GM19467 (cell line): ENCODE measurements around the gene C21orf91.

Source experiments
- ATAC-seq: cut with Tn5 transposase; IDR thresholded peaks from one replicate; pipeline ENCODE4 v1.9.1; 2021; ENCODE audit warnings: mild to moderate bottlenecking, moderate library complexity; ENCODE audit not compliant: unreplicated experiment

Gene C21orf91

DNA sequence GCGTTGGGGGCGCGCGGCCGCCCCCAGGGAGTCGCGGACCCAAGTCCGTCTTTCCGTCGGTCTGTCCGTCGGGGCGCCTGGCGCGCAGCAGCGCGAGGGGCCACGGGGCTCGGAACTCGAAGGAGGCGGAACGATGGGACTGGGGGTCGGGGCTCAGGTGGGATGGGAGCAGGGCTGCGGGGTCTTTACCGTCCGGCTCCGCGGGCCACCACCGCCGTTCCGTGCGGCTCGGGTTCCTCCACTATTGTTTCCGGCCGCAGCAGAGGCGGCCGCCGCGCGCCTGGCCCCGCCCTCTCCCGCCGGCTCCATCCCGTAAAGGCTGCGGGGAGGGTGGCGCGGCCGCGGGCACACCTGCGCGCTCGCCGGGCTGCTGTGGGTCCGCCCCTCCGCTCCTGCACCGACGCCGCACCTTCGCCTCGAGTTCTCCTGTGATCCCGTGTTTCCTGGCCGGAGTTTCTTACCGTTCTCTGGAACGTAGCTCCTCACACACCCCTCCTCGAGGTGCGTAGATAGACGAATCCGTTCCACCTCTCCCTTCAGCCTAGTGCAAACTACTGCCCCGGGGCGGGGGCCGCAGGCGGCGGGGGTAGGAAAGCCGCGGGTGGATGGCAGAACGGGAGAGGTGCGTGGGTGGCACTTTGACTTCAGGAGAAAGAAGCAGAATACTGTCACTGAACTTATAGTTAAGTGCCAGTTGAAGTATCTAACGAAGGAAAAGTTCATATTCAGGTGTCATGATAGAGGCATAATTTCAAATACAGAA lies at the start of gene C21orf91:
Gene C21orf91 (minus strand): TSS at position 243 of the 763 bp plus-strand sequence. CDS start 1,038 bp downstream, outside the sequence.
- peak; percentile 85 for ATAC-seq

DNA sequence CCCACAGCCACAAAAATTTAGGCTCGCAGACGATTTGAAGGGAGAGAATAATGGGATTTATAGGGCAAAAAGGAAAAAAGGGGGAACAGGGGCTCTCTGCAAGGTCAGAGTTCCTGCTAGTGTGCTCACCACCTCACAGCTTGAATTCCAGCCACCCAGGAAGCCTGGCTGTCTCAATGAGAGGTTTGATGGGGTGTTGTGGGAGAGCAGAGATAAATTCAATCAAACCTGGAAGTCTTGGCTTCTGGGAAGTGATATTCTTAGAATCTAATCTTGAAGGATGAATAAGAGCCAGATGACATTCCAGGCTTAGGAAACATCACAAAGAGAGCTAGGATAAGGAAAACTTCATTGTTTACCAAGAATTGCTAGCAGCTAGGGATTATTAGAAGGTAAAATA lies 47.4 kb upstream of the C21orf91 start:
- no peak for ATAC-seq

DNA sequence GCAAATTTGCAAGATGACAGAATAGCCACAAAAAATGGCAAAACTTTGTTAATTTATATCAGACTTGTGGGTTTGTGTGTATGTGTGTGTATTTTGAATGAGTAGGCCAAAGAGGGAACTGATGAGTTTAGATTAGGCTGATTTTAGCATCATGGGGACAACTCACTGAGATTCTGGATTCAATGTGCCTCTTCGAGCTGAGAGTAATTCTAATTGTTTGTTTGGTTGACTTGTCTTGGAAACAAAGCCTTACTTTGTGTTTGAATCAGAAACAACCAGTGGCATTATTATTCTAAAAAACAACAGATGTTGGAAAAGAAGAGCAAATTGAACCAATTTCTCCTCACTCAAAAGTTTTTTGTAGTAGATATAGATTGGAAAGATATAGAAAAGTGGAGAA lies 40.5 kb upstream of the C21orf91 start:
- no peak for ATAC-seq

DNA sequence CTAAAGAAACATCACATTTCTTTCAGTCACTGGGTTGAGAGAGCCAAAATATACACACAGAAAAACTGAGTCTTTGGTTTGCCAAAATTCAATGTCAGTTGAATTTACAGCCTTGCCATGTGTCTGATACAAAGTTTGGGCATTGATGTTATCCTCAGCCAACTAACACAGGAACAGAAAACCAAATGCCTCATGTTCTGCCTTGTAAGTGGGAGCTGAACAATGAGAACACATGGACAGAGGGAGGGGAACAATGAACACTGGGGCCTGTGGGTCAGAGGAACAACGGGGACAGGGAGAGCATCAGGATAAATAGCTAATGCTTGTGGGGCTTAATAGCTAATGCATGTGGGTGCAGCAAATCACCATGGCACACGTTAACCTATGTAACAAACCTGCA lies 39.6 kb upstream of the C21orf91 start:
- ATAC-seq, result no peak

DNA sequence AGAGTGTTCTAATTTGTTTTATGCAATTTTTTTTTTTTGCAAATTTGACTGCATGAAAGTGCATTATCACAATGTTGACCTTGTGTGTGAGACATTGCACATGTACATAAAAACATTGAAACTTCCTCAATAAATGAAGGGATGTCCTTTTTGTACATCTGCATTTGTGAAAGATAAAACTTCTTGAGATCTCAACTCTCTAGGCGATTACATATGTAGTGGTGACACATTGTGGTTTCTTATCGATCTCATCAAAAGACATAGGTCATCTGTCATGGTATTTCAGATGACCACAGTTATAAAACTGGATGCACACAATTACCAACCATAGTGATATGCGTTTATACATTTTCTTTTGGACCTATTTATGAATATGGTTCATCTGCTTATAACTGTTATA lies 35.6 kb upstream of the C21orf91 start:
- no peak for ATAC-seq

DNA sequence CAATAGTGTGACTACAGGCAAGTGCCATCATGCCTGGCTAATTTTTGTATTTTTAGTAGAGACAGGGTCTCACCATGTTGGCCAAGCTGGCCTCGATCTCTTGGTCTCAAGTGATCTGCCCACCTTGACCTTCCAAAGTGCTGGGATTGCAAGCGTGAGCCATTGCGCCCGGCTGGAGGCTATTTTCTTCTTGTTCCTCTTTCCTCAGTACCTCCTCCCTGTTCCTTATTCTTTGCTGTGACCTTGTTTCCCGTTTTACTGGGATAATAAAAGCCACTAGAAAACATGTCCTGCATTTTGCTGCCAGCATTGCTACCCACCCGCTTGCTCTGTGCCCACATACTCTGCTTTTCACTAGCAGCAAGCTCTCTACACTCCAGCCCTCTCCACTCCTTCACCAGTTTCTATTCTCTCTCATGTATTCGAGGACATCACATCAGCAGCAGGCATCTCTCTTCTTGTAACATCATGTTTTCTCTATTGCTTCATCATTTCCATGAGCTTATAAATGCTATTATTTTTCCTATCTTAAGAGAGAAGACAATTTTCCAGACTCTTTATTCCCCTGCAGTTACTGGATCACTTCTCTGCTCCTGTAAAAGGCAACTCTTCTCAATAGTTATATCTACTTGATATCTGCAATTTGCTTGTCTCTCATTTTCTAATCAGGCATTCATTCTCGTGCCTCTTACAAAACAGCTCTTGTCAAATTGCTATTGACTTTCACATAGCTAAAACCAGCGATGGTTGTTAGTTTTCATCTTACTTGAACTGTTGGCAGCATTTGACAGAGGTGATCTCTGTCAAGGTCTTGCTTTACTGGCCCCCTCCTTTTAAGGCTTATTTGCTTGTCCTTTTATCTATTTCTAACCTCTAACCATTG lies 34.5 kb upstream of the C21orf91 start:
- ATAC-seq, result no peak

DNA sequence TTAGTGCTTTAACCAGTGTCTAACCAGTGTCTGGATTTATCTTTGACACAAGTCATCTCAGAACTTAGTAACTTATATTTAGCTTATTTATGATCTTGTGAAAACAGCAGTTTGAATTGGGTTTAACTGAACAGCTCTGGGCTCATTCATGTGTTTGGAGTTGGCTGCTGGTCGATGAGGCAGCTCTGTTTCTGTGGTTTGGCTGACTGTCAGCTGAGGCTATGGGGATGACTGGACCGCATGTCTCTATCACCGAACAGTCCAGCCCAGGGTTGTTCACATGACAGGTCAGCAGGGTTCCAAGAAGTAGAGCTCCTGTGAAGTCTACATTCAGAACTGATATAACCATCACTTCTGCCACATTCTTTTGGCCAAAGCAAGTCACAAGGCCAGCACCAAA lies 29.1 kb upstream of the C21orf91 start:
- peak; percentile 88 for ATAC-seq

DNA sequence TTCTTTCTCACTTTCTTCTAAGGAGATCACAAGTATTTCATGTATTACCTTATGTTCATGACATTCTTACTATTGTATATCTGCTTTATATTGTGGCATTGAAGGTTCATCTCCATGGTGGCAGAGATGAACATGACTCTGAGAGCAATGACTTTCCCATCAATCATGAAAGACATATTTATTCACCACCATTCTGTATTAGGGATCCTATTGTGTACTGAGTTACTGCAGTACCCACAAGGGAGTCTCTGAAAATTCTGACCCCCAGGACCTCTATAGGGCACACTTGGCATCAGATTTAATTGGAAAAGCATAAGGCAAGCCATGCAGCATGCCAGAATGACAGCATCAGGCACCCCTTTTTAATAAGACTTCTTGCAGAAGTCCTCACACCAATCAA lies 21.9 kb upstream of the C21orf91 start:
- ATAC-seq, result no peak

DNA sequence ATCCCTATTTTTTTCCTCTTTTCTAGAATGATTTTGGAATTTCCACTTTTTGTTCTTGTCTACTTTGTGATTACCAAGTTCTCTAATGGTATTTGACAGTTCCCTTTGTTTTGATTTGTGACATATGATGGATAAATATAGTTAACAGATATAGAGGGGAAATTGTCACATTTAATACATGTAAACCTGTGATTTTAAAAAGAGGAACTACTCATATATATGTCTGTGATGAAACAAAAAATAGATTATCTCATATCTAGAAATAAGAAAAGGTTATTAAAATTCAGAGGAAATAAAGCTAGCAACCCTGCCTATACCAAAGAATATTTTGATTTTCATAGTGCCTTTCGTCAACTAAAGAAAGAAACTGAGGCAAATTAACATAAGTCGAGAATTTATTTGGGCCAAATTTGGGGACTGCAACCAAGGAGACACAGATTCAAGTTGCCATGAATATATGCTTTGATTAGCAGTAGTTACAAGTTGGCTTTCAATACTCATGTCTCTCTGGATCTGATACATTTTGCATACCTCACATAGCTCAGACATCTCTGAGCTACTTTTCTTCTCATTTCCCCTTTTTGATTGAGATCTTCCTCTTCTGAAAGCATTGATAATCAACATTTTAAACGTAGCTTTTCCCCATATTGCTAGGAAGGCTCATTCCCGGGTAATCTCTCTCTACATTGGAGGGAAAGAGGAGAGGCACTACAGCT lies 15.6 kb upstream of the C21orf91 start:
- ATAC-seq, result no peak

DNA sequence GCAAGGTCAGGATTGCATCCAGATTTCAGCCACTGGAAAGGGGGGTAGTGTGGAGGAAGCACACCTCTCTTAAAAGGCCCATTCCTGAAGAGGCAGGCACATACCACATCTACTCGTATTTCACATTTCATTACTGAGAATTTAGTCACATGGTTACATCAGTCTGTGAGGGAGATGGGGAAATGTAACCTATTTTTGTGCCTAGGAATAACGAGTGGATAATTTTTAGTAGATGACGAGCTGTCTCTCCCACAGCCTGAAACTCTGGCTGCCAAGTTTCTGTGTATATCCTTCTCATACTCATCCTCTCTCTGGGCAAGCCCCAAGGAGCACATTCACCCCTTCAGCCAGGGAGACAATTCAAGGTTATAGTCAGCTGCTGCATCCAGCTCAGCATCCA lies 10.3 kb upstream of the C21orf91 start:
- no peak for ATAC-seq

DNA sequence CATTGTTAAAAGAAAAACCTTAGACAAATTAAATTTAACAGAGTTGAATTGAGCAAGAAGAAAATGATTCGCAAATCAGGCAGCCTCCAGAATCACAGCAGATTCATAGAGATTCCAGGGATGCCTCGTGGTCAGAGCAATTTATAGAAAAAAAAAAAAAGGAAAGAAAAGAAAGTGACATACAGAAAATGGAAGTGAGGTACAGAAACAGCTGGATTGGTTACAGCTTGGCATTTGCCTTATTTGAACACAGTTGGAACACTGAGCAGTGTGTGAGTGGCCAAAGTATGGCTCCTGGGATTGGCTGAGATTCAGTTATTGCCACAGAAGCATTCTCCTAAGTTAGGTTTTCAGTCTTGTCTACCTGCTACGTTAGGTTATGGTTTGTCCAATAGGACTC lies 9.1 kb upstream of the C21orf91 start:
- ATAC-seq, result no peak

DNA sequence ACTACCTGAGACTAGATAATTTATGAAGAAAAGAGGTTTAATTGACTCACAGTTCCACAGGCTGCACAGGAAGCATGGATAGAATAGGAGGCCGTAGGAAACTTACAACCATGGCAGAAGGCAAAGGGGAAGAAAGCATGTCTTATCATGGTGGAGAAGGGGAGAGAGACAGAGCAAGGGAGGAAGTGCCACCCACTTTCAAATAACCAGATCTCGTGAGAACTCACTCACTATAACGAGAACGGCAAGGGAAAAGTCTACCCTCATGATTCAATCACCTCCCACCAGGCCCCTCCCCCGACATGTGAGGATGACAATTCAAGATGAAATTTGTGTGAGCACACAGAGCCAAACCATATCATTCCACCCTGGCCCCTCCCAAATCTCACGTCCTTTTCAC lies 4.7 kb upstream of the C21orf91 start:
- ATAC-seq, result no peak

DNA sequence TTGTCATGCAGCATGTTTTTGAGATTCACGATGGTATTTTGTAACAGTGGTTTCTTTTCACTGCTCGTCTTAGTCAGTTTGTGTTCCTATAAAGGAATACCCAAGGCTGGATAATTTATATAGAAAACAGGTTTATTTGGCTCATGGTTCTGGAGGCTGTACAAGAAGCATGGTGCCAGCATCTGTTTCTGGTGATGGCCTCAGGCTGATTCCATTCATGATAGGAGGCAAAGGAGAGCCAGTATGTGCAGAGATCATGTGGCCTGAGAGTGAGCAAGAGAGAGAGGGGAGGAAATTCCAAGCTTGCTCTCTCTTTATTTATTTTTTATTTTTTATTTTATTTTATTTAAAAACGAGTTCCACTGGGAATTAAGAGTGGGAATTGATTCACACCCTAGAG lies 2.0 kb upstream of the C21orf91 start:
- no peak for ATAC-seq

DNA sequence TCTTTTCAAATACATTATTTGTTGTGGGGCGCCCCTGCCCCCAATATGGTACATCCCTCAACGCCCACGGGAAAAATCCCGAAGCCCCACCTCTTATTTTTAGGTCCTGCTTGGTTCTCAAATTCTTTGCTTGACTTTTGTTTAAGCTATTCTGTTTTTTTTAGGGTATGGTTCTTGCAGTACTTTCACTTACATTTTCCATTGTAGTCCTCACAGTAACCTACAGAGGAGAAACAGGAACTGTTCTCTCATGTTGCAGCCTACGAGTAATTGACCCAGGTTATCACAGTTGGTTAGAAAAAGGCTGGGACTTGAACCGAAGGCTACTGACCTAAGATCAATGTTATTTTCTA lies 697 bp upstream of the C21orf91 start:
- peak; percentile 61 for ATAC-seq

DNA sequence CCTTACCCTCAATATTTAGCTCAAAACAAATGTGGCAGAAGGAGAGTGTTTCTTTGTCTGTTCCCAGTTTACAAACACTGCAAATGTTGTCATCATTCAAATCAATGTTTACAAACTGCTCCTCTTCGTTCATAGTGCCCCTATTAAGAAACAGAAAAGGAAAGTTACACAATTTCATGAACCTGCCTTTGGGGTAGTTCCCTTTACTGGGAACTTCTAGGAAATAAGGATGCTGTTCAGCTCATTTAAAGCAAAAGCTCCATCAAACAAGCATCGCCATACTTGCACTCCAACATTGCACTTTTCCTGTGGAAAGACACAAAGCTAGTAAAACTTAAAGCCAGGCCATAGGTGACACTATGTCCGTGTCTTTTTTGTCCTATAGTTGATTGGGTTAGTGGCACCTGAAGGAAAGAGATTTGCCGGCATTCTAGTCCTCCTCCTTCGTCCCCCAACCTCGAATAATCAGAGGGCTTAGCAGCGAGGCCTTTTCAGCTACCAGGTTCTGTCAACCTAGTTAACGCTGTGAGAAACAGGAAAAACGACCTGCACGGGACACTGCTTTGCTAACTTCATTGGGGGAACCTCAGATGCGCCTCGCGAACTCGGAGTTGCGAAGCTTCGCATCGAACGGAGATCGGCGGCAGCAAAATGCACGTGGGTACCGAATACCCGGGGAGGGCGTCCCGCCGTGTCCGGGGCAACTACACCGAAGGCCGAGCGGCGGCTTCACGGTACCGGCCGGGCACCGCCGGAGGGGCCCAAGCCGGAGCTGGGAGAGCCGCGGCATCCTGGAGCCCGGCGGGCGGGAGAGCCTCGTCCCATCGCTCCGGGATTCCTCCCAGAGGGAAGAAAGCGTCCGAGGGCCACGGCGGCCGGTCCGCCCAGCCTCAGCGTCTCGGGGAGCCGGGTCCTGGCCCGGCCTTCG lies 706 bp downstream of the C21orf91 start:
- peak; percentile 15 for ATAC-seq

DNA sequence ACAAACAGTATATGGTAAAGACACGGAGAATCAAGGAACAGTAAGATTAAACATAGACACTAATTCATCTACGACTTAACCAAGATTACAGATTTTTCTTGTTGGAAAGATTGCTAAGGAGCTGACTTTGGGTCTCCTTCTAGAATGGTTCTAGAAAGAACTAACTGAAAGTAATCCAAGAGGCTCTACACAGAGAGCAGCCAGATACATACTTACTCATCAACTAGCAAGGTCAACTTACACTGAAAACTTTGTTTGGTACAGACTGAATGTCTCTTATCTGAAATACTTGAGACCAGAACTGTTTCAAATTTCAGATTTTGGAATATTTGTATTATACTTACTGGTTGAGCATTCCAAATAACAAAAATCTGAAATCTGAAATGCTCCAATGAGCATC lies 5.8 kb downstream of the C21orf91 start:
- no peak for ATAC-seq

DNA sequence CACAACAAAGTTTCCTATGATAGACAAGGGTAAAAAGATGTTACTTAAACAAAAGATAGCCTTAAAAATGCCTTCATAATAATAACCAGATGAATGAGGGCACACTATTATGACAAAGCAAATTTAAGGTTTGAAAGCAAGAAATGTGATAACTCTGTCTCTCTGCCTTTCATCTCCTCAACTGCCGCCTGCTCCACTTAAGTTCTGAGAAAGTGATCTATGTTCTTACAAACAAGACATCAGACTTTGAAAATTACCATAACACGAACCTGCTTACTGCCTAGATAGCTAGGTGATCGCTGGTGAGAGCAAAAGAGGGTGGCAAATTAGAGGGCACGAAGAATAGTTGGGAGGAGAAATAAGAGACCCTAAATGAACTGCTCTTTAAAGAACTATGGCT lies 13.2 kb downstream of the C21orf91 start:
- ATAC-seq, result no peak

DNA sequence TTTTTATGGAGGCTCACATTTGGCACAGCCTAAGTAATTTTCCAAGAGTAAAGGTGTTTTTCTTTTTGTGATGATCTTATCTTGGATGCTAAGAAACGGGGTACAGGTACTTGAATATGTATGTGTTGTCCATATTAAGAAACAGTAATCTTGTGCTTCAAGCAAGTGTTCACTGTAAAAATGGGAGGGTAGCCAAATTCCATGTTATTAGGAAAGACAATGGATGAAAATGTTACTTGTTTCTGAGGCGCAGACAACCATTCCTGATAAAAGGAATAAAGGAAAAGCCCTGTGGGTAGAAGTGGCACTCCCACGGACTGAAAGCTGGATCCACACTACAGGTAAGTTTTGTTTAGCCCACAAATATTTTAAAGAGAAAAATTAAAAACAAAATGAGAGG lies 15.6 kb downstream of the C21orf91 start:
- ATAC-seq, result no peak

DNA sequence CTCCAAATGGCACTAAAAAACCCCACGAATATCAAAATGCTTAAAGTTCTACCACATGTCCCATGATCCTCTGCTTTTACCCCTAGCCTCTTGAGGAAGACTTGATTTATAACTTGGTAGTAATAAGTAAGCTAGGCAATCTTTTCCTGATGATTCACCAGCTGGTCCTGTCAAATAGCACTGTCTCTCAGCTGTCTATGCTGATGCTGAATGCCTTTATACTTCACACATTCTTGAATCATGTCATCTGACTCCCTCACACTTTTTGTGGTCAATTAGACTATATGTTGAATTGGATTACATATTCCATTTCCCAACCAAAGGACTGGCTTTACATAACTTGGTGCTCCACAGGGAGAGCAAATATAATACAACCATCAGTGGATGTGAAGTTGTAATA lies 16.6 kb downstream of the C21orf91 start:
- ATAC-seq, result no peak

DNA sequence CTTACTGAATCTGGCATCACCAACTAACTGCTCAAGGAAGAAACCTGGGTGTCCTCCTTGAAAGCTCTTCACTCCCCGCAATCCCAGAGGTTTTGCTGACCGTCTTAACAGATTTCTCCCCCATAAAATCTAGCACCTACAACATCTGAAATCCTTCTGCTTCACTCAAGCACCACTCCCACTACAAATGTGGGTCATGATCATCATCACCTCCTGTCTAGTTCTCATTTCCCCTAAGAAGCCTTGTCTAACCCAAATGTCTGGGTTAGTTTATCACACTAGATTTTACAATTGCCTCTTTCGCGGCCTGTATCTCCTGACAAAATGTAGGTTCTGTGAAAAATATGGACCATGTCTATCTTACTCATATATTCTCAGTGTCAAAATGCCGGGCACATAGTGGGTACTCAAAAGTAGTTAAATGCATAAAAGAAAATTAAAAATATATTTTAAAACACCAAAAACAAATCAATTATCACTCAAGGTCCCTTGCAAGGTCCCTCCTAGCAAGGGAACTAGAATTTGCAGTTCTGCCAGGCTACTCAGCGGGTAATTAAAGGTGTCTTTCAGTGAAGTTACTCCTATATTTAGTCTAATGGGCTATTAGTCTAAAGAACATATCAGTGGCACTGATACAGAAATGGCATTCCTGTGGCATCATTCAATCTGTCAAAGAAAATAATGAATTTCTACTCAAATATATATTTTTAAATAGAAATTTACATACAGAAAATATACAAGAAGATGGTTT lies 19.6 kb downstream of the C21orf91 start:
- no peak for ATAC-seq
